HG03103 (cell line): ENCODE results near the gene E2F1.

Source experiments
- ATAC-seq: cut with Tn5 transposase; IDR thresholded peaks from one replicate; pipeline ENCODE4 v1.9.1; 2021; ENCODE audit warnings: low read depth; ENCODE audit not compliant: unreplicated experiment

E2F1 gene

GRCh38 chr20:33673410-33674293, 12.5 kb downstream of the E2F1 start:
- ATAC-seq = peak; percentile 36

GRCh38 chr20:33673114-33673409, 13.1 kb downstream of the E2F1 start:
- no peak for ATAC-seq

- ATAC-seq = no peak
These were observed 13.6 kb downstream of the E2F1 start for GRCh38 chr20:33672426-33673113.

GRCh38 chr20:33671573-33672288, 14.5 kb downstream of the E2F1 start:
- no peak for ATAC-seq

GRCh38 chr20:33670715-33671499, 15.3 kb downstream of the E2F1 start:
- ATAC-seq = no peak

GRCh38 chr20:33669873-33670640, 16.1 kb downstream of the E2F1 start:
- no peak for ATAC-seq

GRCh38 chr20:33669224-33669623, 17.0 kb downstream of the E2F1 start:
- ATAC-seq = no peak

GRCh38 chr20:33668466-33669155, 17.6 kb downstream of the E2F1 start:
- ATAC-seq = no peak

- no peak for ATAC-seq
These were observed 18.3 kb downstream of the E2F1 start for GRCh38 chr20:33667676-33668465.

GRCh38 chr20:33667245-33667675, 18.9 kb downstream of the E2F1 start:
- ATAC-seq = peak; percentile 3

- peak; percentile 59 for ATAC-seq
These were observed 19.6 kb downstream of the E2F1 start, which contains the start of gene ACTL10 for GRCh38 chr20:33666293-33667244. TSS of gene ACTL10 (plus strand) at chr20:33666943. CDS start at chr20:33667498, 555 bp downstream.

GRCh38 chr20:33664762-33665144, 21.4 kb downstream of the E2F1 start:
- ATAC-seq = no peak

GRCh38 chr20:33664085-33664761, 22.0 kb downstream of the E2F1 start:
- no peak for ATAC-seq

- no peak for ATAC-seq
These were observed 22.8 kb downstream of the E2F1 start for GRCh38 chr20:33663161-33664084.

- no peak for ATAC-seq
These were observed 24.0 kb downstream of the E2F1 start, which contains the start of gene C20orf144 for GRCh38 chr20:33662172-33662571. TSS of gene C20orf144 (plus strand) at chr20:33662327. CDS start at chr20:33662346, 19 bp downstream.

GRCh38 chr20:33660685-33661058, 25.5 kb downstream of the E2F1 start:
- ATAC-seq = no peak
